Germinal center (tissue), 1 donor: ENCODE results near the gene NRL.

Experiments
- DNase-seq: peaks from one replicate; pipeline ENCODE4 v3.0.0; 2012; ENCODE audit warnings: mixed read lengths, low spot score

The NRL gene

GRCh38 chr14:24114532-24115421, at the start of gene NRL, which contains the start of gene DCAF11:
TSS of gene NRL (minus strand) at chr14:24114949. CDS start at chr14:24082848, 32,101 bp downstream.
TSS of gene DCAF11 (plus strand) at chr14:24114777. CDS start at chr14:24115595, 818 bp downstream.
- peak; percentile 98 for DNase-seq

GRCh38 chr14:24162093-24162492, 47.3 kb upstream of the NRL start:
- no peak for DNase-seq

DNA sequence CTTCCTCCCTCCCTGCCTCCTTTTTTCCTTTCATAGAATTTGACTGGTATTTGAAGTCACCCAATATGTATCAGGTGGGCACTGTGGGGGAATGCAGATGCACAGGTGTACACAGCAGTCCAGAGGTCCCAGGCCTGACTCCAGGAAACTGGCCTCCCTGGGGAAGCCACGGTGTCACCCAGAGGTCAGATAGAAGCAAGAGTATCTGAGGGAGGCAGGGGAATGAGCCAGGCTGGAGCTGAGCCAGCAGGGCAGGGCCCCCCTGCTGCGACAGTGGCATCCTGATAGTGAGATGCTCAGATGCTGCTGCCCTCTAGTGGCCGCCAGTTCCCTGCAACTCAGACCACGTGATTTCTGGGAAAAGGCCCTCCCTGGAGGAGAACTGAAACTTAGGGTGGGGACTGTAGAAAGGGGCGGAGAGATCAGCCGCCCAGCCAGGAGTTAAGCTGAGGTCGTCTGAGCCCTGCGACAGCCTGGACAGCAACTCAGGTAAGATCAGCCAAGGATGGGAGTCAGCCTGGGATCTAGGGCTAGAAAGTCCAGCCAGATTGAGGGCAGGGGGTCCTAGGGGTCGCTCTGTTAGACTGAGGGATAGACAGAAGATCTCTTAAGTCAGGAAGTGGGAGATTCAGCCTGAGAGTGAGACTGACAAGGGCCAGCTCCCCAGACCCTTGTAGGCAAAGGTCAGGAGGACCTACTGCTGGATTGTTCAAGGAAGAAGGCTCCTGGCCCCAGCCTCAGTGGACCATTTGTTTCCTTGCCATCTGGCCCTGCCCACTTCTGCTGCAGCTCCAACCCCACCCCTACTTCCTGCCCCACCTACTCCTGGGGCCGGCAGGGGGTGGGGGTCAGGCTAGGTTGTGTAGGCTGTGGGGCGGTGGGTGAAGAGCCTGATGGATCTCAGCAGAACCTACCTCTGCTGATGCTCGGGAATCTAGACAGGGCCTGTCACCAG, 46.4 kb upstream of the NRL start, which contains the start of gene IRF9:
Gene IRF9, plus strand, starts transcription at position 416 of the 955 bp plus-strand sequence. CDS start 880 bp downstream, outside the sequence.
- DNase-seq, result peak; percentile 94

DNA sequence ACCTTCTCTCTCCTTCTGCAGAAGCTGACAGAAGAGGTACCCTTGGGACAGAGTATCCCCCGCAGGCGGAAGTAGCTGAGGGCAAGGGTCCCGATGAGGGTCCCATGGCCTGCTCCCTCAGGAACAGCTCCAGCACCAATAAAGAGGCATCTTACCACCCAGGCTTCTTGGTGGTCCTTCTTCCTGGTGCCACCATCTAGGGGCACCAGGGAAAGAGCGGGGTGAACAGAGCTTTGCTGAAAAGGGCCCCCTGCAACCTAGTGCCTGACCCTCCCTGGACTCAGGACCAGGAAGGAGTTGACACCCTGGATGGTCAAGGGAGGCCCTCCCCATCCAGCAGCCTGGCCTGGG, 45.7 kb upstream of the NRL start:
- no peak for DNase-seq

DNA sequence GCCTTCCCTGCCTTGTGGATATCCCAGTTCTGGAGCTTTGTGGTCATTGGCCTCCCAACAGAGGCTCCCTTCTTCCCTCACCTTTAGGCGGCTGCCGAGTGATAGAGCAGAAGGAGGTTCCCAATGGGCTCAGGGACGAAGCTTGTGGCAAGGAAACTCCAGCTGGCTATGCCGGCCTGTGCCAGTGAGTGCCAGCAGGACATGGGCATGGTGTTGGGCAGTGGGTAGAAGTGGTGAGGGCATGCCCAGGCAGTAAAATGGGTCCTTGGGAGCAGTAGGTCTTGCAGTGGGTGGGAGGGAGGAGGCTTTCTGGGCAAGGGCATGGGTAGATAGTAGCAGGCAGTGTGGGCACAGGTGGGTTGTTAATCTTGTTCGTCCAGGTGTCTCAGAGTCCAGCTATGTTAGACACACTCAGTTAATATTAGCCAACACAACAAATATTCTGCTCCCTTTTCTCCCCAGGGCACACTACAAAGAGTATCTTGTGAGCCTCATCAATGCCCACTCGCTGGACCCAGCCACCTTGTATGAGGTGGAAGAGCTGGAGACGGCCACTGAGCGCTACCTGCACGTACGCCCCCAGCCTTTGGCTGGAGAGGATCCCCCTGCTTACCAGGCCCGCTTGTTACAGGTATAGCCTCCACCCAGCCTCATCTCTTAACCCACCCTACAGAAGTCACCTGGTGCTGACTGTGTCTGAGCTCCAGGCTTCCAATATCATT, 45.2 kb upstream of the NRL start:
- no peak for DNase-seq

DNA sequence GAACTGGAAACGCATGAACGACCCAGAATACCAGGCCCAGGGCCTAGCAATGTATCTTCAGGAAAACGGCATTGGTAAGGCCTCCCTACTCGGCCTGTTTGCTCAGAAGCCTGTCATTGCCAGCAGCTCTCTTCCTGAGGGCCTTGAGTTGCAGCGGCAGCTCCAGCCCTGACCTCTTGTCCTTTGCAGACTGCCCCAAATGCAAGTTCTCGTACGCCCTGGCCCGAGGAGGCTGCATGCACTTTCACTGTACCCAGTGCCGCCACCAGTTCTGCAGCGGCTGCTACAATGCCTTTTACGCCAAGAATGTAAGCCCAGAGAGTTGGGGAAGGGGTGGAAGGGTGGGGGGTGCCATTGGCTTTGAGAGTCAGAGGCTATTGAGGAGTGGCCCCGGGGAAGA, 42.6 kb upstream of the NRL start:
- DNase-seq, result no peak

DNA sequence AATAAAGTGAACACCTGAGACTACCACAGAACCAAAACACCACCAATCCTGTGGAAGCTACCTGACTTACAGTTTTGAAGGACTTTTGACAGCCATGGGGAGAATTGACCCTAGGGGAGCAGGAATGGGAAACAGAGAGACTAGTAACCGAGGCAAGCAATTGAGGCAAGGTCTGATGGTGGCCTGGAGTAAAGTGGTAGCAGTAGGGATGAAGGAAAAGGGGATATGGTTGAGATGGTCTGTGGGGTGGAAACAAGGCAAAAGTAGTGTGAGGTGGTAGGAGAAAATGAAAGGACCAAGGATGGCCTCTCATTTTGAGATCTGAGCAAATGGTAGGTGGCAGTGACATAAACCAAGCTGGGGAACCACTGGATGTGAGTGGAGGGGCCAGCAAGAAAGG, 42.1 kb upstream of the NRL start:
- no peak for DNase-seq

GRCh38 chr14:24155100-24155499, 40.4 kb upstream of the NRL start:
- DNase-seq, result no peak

GRCh38 chr14:24151404-24152080, 36.8 kb upstream of the NRL start:
- no peak for DNase-seq

GRCh38 chr14:24150993-24151392, 36.2 kb upstream of the NRL start:
- DNase-seq, result no peak

DNA sequence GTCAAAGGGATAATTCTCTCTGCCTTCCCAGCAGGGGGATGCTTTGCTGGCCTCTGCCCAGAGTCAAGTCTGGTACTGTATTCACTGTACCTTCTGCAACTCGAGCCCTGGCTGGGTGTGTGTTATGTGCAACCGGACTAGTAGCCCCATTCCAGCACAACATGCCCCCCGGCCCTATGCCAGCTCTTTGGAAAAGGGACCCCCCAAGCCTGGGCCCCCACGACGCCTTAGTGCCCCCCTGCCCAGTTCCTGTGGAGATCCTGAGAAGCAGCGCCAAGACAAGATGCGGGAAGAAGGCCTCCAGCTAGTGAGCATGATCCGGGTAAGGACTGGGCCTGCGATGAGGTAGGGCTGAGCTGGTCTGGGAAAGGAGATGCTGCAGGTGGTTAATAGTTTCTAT, 35.8 kb upstream of the NRL start:
- DNase-seq, result no peak

DNA sequence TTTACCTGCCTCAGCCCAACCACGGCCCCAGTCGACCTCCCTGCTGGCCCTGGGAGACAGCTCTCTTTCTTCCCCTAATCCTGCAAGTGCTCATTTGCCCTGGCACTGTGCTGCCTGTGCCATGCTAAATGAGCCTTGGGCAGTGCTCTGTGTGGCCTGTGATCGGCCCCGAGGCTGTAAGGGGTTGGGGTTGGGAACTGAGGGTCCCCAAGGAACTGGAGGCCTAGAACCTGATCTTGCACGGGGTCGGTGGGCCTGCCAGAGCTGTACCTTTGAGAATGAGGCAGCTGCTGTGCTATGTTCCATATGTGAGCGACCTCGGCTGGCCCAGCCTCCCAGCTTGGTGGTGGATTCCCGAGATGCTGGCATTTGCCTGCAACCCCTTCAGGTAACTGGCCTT, 35.3 kb upstream of the NRL start:
- DNase-seq, result no peak

- DNase-seq, result no peak
These were observed 34.7 kb upstream of the NRL start for GRCh38 chr14:24149302-24149969.

DNA sequence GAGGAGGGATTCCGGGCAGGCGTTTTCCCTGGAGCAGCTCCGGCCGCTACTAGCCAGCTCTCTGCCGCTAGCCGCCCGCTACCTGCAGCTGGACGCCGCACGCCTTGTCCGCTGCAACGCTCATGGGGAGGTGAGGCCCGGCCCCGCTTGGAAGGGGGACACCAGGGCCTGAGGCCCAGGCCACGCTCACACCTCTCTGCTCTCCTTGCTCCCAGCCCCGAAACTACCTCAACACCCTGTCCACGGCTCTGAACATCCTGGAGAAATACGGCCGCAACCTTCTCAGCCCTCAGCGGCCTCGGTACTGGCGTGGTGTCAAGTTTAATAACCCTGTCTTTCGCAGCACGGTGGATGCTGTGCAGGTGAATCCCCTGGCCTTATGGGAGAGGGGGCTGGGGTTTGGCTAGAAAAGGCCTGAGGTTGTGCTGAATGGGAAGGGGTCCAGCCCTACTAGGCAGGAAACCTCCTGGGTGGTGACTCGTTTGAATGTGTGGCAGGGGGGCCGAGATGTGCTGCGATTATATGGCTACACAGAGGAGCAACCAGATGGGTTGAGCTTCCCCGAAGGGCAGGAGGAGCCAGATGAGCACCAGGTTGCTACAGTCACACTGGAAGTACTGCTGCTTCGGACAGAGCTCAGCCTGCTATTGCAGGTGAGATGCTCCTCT, 33.1 kb upstream of the NRL start:
- DNase-seq, result no peak

GRCh38 chr14:24146978-24147760, 32.4 kb upstream of the NRL start, which contains the start of gene RNF31:
TSS of gene RNF31 (plus strand) at chr14:24147498. CDS start at chr14:24147699, 201 bp downstream.
- DNase-seq, result peak; percentile 97

DNA sequence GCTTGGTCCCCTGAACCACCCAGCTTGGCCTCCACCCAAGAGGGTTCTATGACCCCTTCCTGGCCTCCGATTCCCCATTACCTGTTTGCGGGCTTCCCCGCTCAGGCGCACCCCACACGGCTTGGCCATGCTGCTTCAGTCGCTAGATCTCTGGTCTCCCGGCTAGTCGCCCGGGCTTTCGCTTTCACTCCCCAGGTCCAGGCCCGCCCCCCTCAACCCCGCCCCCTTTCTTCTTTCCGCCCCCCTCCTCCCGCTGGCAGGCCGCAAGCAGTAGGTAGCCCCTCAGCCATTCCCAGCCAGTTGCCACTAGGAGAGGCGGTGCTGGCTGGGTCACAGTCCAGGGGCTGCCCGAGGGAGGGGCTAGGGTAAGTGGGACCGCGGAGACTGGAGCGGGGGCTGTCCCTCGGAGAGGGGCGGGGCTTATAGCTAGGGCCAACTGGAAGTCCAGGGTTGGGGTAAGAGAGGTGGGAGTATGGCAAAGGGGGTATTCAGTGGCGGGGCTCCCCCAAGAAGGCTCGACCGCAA, 31.8 kb upstream of the NRL start, which contains the start of gene PSME2:
Gene PSME2, minus strand, starts transcription at position 158 of the 525 bp plus-strand sequence. Its CDS starts 29 bp downstream, at position 129.
- DNase-seq, result peak; percentile 92

DNA sequence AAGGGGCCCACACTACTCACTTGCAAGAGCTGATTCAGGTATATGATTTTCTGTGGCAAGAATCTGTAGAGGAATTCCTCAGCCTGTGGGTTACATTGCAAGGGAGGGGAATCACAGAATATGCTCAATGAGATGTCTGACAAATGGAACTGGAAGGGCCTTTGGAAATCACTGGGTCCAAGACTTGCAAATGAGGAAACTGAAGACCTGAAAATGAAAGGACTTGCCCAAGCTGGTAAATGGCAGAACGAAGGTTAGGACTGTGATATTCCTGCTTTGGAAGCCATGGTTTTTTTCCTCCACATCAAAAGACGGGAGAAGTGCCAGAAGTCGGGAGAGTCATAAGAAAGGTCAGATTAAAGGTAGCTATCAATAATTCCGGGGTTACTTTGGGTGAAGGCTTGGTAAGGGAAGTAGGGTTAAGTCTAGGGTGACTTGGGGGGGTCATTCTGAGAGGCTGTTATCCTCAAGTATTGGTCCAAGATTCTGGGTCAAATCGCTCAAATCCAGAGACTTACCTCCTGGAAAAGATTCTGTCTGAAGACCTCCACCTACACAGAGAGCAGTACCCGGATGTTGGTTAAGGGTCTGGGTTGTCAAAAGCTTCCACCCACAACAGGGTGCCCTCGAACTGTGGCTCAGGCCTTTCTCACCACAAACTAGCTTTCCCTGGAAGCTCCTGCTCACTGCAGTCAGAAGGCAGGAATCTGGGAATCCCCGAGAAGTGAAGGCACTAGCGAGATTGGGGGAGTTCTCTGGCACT, 31.1 kb upstream of the NRL start:
- DNase-seq, result no peak

DNA sequence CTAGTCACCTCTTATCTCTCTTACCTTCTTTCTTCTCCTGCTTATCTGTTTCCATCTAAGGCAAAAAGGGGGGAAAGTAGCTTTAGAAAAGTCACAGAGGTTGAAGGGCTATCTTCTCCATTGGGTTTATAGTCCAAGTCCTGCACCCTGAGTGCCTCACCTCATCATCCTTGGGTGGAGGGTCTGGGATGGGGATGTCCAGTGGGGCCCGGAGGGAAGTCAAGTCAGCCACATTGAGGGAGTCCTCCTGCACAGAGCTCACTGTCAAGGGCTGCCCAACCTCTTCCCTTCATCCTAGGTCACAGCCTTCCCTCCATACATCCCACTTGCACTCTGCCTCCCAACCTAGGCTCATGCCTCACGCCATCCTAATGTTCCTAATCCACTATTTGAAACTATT, 30.5 kb upstream of the NRL start:
- DNase-seq, result no peak
